Skeletal muscle tissue (tissue), 4 donors: ENCODE measurements around the gene SMIM23. TPM values are rescaled to one million over a fixed set of nuclear protein-coding genes. Genes with fewer than 3 reads are reported as not detected.

ENCODE experiments used
- H3K27ac ChIP-seq: one replicate; pipeline ENCODE4 v1.7.0; 2013; ENCODE audit warnings: mild to moderate bottlenecking, low read depth, low read length, inconsistent platforms
- H3K27me3 ChIP-seq, 3 donors: one replicate each; pipeline ENCODE4 v1.7.0; 2013; ENCODE audit warnings: low read length in 3 of 3; ENCODE audit not compliant: control insufficient read depth in 3 of 3, insufficient read depth in 3 of 3
- H3K36me3 ChIP-seq, 3 donors: one replicate each; pipeline ENCODE4 v1.7.0; 2013; ENCODE audit warnings: low read length in 3 of 3; ENCODE audit not compliant: control insufficient read depth in 3 of 3, insufficient read depth in 3 of 3
- H3K4me1 ChIP-seq, 3 donors: one replicate each; pipeline ENCODE4 v1.7.0; 2013; ENCODE audit warnings: low read length in 3 of 3, mild to moderate bottlenecking in 3 of 3; ENCODE audit not compliant: control insufficient read depth in 3 of 3, insufficient read depth in 3 of 3
- H3K4me3 ChIP-seq, 3 donors: one replicate each; pipeline ENCODE4 v1.7.0; 2013; ENCODE audit warnings: low read length in 3 of 3
- H3K9ac ChIP-seq, 3 donors: one replicate each; pipeline ENCODE4 v1.7.0; 2013; ENCODE audit warnings: low read length in 3 of 3, mild to moderate bottlenecking in 3 of 3, moderate library complexity in 2 of 3, low read depth in 1 of 3
- H3K9me3 ChIP-seq, 3 donors: one replicate each; pipeline ENCODE4 v1.7.0; 2013; ENCODE audit warnings: low read length in 3 of 3; ENCODE audit not compliant: control insufficient read depth in 3 of 3
- total RNA-seq: library from RNA; depleted of rRNA; stranded (reverse); fragments of >200 nt; gene quantifications from one replicate; pipeline ENCODE4 v1.2.3, GENCODE V29; 2014
- donor health status: Osteomylitis.

The SMIM23 gene
- total RNA-seq, 1 donor from 2014 or later = not detected

DNA sequence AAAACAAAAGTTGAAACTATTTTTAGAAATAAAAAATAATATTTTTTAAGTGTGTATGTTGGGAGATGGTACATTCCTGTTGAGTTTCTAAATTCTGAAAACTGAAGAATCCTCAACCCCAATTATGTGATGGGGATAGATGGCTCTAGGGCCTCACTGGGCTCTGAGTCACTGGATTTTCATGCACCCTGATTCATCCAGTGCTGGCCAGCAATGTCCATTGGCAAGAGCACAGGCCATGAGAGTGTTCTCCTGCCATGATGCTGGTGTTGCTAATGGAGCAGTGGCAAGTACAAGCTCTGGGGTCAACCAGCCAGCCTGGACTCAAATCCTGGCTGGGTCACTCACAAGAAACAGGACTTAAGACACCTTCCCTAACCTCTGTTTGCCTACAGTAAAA lies 23.3 kb downstream of the SMIM23 start:
- Histone ChIP-seq H3K4me1 (no peaks in the 10 kb centered on the region), H3K27ac (no peak overlapping the region), H3K4me3 (no peak overlapping the region), H3K9me3 (peaks cover 0 to 11% (median 3%) of the 10 kb centered on the region in 3 donors), H3K36me3 (no peaks in the 10 kb centered on the region), H3K27me3 (peaks cover 18 to 27% (median 24%) of the 10 kb centered on the region in 3 donors), H3K9ac (no peak overlapping the region)

DNA sequence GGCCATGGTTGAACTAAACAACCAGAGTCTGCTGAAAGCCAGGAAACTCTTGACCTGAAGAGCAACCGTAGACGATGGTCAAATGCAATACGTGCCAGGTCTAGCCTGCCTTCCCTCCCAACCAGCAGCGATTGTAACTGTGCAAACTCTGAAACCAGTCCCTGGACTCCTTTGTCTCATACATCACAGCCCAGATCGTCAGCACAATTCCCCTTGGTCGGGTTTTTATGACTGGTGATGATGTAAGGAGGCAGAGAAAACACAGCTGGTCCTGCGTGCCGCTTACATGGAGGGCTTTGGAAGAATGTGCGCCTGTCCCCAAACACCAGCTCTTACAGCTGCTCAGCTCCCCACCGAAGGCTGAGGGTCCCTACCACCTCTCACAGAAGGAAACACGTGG lies 24.6 kb downstream of the SMIM23 start:
- no peak overlapping the region for H3K9ac ChIP-seq
- no peaks in the 10 kb centered on the region for H3K36me3 ChIP-seq
- no peak overlapping the region for H3K4me3 ChIP-seq
- H3K9me3 ChIP-seq = peaks cover 0 to 11% (median 3%) of the 10 kb centered on the region in 3 donors
- no peaks in the 10 kb centered on the region for H3K4me1 ChIP-seq
- peaks cover 18 to 24% (median 22%) of the 10 kb centered on the region in 3 donors for H3K27me3 ChIP-seq
- no peak overlapping the region for H3K27ac ChIP-seq

DNA sequence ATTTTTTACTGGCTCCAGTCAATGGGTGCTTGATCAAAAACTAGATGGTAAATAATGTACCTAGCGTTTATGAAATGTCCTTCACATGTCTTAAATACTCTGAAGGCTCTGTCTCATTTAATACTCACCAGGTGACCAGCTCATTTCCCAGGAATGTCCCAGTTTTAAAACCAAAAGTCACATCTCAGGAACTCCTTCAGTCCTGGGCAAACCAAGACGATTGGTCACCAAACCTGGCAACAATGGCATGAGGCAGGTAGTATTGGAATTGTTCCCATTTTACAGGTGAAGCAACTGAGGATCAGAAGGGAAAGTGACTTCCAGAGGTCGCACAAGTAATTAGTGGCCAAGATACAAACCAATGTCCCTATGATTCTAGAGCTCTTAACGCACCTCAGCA lies 27.7 kb downstream of the SMIM23 start:
- Histone ChIP-seq H3K4me1 (no peaks in the 10 kb centered on the region), H3K9ac (no peak overlapping the region), H3K36me3 (no peaks in the 10 kb centered on the region), H3K4me3 (no peak overlapping the region), H3K27me3 (peaks cover 0 to 3% (median 0%) of the 10 kb centered on the region in 3 donors), H3K9me3 (peaks cover 0 to 11% (median 3%) of the 10 kb centered on the region in 3 donors), H3K27ac (no peak overlapping the region)

DNA sequence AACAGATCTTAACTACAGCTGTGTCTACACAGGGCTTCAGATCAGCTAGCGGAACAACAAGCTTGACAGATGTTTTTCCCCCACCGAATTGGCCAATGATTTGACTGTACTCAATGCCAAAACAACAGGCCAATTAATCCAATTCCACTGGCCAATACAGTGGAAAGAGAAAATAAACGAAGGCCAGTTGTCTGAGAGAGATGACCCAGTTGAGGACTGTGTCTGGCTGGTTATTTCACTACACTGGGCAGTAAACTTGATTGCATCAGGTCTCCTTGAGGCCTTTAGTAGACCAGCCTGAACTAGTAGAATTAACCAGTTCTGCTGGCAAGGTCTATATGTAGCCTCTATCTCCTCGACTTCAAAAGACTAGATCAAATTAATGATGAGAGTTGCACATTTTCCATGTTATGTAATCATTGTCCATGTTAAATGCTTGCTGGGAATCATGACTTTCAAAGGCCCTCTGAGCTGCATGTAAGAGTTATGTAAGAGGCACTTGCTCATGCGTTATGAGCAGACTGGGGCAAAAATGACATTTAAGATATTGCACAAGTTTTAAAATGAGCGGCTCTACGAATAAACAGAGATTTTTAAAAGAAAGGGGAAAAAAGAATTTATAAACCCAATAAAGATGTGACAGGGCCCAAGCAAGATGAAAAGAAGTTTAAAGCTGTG lies 28.3 kb downstream of the SMIM23 start:
- H3K27me3 ChIP-seq = peaks cover 0 to 2% (median 0%) of the 10 kb centered on the region in 3 donors
- H3K36me3 ChIP-seq = no peaks in the 10 kb centered on the region
- H3K4me3 ChIP-seq = no peak overlapping the region
- no peak overlapping the region for H3K9ac ChIP-seq
- no peak overlapping the region for H3K27ac ChIP-seq
- peaks cover 0 to 11% (median 3%) of the 10 kb centered on the region in 3 donors for H3K9me3 ChIP-seq
- H3K4me1 ChIP-seq = no peaks in the 10 kb centered on the region

DNA sequence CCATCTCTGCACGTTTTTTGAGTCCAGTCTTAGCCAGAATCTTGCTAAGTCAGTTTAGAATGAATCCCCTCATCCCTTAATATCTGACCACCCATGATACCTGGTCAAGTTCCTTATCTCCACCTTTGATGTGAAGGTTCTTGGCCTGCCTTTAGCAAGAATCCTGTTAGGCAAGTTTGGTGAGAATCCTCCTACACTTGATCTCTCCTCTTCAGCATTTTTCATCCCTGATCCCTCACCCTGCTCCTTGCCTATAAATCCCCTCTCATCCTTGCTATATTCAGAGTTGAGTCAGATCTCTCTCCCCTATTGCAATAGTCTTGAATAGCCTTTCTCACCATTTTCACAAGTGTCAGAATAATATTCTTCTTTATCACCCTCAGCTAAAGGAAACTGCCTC lies 31.0 kb downstream of the SMIM23 start:
- H3K9ac ChIP-seq = no peak overlapping the region
- H3K4me3 ChIP-seq = no peak overlapping the region
- no peak overlapping the region for H3K27ac ChIP-seq
- no peaks in the 10 kb centered on the region for H3K36me3 ChIP-seq
- peaks cover 0 to 3% (median 3%) of the 10 kb centered on the region in 3 donors for H3K9me3 ChIP-seq
- no peaks in the 10 kb centered on the region for H3K4me1 ChIP-seq
- H3K27me3 ChIP-seq = no peaks in the 10 kb centered on the region

DNA sequence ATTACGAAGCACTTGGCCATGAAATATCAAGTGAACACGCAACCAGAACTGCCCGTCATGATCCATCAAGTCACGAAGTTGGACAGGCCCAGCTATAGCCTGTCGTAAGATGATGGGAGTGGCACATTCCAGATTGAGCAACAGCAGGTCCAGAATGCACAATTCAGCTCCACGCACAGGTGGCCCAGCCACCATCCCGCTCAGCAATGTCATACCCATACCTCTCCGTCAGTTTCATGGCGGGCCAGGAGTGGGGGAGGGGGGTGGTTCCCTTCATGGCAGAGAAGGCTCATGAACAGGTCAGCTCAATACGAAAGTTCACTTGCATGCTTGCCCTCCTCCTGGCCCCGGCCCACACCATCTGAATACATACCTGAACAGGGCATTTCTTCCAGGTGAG lies 34.9 kb downstream of the SMIM23 start:
- no peaks in the 10 kb centered on the region for H3K4me1 ChIP-seq
- H3K36me3 ChIP-seq = no peaks in the 10 kb centered on the region
- no peaks in the 10 kb centered on the region for H3K27me3 ChIP-seq
- H3K9me3 ChIP-seq = no peaks in the 10 kb centered on the region
- no peak overlapping the region for H3K4me3 ChIP-seq
- no peak overlapping the region for H3K9ac ChIP-seq
- H3K27ac ChIP-seq = no peak overlapping the region

DNA sequence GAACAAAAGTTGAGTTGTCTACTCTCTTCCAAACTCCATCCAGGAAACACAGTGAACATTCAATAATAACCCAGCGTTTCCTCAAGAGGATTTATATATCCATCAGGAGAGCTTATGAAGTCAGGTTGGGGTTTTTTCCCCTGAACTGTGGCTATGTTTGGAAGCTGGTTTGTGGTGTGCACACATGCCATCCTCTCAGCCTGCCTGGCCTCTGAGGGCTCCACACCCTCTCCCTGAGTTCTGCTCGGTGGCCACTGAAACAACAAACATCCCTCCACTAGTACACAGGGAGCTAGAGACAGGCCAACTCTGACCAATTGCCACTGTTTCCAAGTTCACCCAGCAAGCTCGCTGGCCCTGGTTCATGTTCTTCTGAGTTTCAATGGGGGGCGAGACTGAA lies 35.7 kb downstream of the SMIM23 start:
- H3K36me3 ChIP-seq = no peaks in the 10 kb centered on the region
- no peak overlapping the region for H3K27ac ChIP-seq
- H3K9me3 ChIP-seq = no peaks in the 10 kb centered on the region

DNA sequence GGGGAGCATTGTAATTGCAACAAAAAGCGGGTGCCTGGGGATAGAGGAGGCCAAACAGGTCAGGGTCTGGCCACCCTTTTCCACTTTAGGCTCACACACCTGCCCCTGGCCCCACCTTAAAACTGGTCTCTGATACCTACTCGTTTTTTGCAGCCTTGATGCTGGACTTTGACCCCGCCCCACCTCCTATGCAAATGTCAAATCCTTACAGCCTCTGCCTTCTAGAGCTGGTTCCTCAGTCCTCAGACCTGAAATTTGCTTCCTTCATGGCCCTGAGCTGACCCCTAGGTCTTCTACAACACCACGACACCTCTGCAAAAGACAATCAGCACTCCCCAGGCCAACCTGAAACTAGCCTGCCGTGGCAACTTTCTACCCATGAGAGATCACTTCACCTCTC lies 37.7 kb downstream of the SMIM23 start:
- H3K9me3 ChIP-seq = no peaks in the 10 kb centered on the region
- no peaks in the 10 kb centered on the region for H3K27me3 ChIP-seq
- H3K27ac ChIP-seq = no peak overlapping the region
- H3K4me1 ChIP-seq = no peaks in the 10 kb centered on the region
- H3K4me3 ChIP-seq = no peak overlapping the region
- H3K9ac ChIP-seq = no peak overlapping the region
- no peaks in the 10 kb centered on the region for H3K36me3 ChIP-seq

More for the DNA sequence above, 35.7 kb downstream of the SMIM23 start:
- no peak overlapping the region for H3K4me3 ChIP-seq
- no peaks in the 10 kb centered on the region for H3K27me3 ChIP-seq
- no peaks in the 10 kb centered on the region for H3K4me1 ChIP-seq
- H3K9ac ChIP-seq = no peak overlapping the region

DNA sequence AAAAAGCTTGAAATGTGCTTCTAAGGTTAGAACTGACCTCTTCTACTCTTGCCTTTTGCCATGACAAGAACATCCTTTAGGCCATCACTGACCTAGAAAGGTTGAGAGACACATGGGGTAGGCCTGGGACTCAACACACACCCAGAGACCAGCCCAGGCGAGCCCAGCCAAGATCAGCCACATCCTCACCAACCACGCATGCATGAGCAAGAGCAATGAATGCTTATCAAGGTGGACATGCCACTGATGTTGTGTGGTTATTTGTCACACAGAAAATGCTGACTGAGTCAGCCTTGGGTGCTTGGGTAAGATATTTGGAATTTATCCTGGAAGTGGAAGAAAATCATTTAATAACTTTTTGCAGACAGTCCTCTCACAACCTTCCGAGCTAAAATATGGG lies 39.4 kb downstream of the SMIM23 start:
- Histone ChIP-seq H3K27ac (no peak overlapping the region), H3K4me3 (no peak overlapping the region), H3K4me1 (no peaks in the 10 kb centered on the region), H3K36me3 (no peaks in the 10 kb centered on the region), H3K9me3 (no peaks in the 10 kb centered on the region), H3K27me3 (no peaks in the 10 kb centered on the region), H3K9ac (no peak overlapping the region)

DNA sequence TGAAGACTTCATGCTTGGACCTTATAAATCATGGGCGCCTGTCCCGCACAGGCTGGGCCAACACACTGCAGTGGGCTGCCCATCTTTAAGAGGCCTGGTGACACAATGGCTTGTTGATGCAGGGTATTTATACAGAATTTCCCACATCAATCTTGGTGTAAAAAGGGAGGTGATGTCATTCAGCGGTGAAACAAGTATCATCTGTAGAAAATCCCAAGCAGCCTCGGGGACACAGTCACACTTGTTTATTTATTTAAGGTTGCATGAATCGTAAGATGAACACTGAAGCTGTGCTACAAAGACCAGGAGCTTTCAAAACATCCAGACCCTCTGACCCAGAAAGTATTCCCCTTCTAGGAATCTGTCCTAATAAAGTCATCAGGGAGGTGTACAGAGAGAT lies 40.5 kb downstream of the SMIM23 start:
- Histone ChIP-seq H3K36me3 (no peaks in the 10 kb centered on the region), H3K9ac (no peak overlapping the region), H3K4me3 (no peak overlapping the region), H3K27ac (no peak overlapping the region), H3K4me1 (no peaks in the 10 kb centered on the region), H3K27me3 (no peaks in the 10 kb centered on the region), H3K9me3 (no peaks in the 10 kb centered on the region)
